Spleen (tissue), 11 donors: ENCODE measurements around the gene EID3. TPM values are rescaled to one million over a fixed set of nuclear protein-coding genes. Genes with fewer than 3 reads are reported as not detected.

Experiments
- DNase-seq: peaks from one replicate; pipeline ENCODE4 v3.0.0-alpha.2; 2020
- H3K27ac ChIP-seq, 8 donors: fragments of 200-600 bp; sonication (generic) in 7 of 8; 1 replicate in 4 of 8; 2 replicates in 4 of 8; pipeline versions ENCODE4 v1.5.0 to v1.8.0; 2016 to 2021; ENCODE audit warnings: inconsistent platforms in 4 of 8, mild to moderate bottlenecking in 4 of 8, moderate library complexity in 1 of 8
- H3K27me3 ChIP-seq, 7 donors: fragments of 200-600 bp; sonication (generic) in 6 of 7; replicated peaks in 1 of 7; 1 replicate in 4 of 7; 2 replicates in 3 of 7; pipeline versions ENCODE4 v1.5.0 to v1.8.0; 2016 to 2021; ENCODE audit warnings: inconsistent platforms in 3 of 7, mild to moderate bottlenecking in 1 of 7
- H3K36me3 ChIP-seq, 6 donors: fragments of 200-600 bp; sonication (generic) in 5 of 6; 1 replicate in 4 of 6; 2 replicates in 2 of 6; pipeline versions ENCODE4 v1.5.0 to v1.8.0; 2016 to 2021; ENCODE audit warnings: inconsistent platforms in 2 of 6
- H3K4me1 ChIP-seq, 6 donors: fragments of 200-600 bp; sonication (generic) in 5 of 6; 1 replicate in 3 of 6; 2 replicates in 3 of 6; pipeline versions ENCODE4 v1.5.0 to v1.8.0; 2016 to 2021; ENCODE audit warnings: inconsistent platforms in 3 of 6
- H3K4me3 ChIP-seq, 8 donors: fragments of 200-600 bp; sonication (generic) in 7 of 8; 1 replicate in 4 of 8; 2 replicates in 4 of 8; pipeline versions ENCODE4 v1.5.0 to v1.8.0; 2016 to 2021; ENCODE audit warnings: inconsistent platforms in 4 of 8, mild to moderate bottlenecking in 4 of 8, moderate library complexity in 2 of 8
- H3K9me3 ChIP-seq, 8 donors: fragments of 200-600 bp; sonication (generic) in 7 of 8; 1 replicate in 4 of 8; 2 replicates in 4 of 8; pipeline versions ENCODE4 v1.5.0 to v1.8.0; 2016 to 2021; ENCODE audit warnings: inconsistent platforms in 4 of 8
- CTCF ChIP-seq, 11 experiments: fragments of 200-600 bp in 7 of 11; fragments of 450-650 bp in 4 of 11; sonication (generic) in 4 of 11; IDR thresholded peaks in 8 of 11; conservative IDR thresholded peaks in 3 of 11; 1 replicate in 7 of 11; 2 replicates in 4 of 11; pipeline versions ENCODE4 v1.4.0 to v1.8.0; 2016 to 2021; ENCODE audit warnings: antibody characterized with exemption in 11 of 11, inconsistent platforms in 4 of 11, mild to moderate bottlenecking in 1 of 11
- POLR2A ChIP-seq, 3 donors: fragments of 450-650 bp; IDR thresholded peaks; one replicate each; pipeline ENCODE4 v1.5.1; 2017; ENCODE audit warnings: antibody characterized with exemption in 3 of 3, mild to moderate bottlenecking in 1 of 3
- POLR2AphosphoS5 ChIP-seq, 3 donors: sonication (generic); formaldehyde crosslinking; IDR thresholded peaks; one replicate each; pipeline ENCODE4 v1.5.1; 2017; ENCODE audit warnings: antibody characterized with exemption in 3 of 3
- WGBS, 5 donors: extraction: QIAGEN DNeasy Blood & Tissue Kit in 3 of 5; methylation state at CpG; one replicate each; pipeline versions ENCODE4 v1.1.5 to v1.1.7; 2013 to 2018; 5-methylcytosine and 5-hydroxymethylcytosine counted together
- intact Hi-C: fragments of 100-400 bp; cut with DNase I; formaldehyde crosslinking; loops from one replicate; pipeline ENCODE4 v1.15.0; 2023; ENCODE audit warnings: low total_unique reads
- polyA plus RNA-seq, 3 donors: library from polyadenylated mRNA; stranded (reverse); fragments of 200-250 nt; gene quantifications; one replicate each; pipeline ENCODE4 v1.2.1, GENCODE V29; 2013
- total RNA-seq, 7 donors: library from RNA; depleted of rRNA in 3 of 7; stranded (reverse); fragments of >200 nt in 3 of 7; fragmentation: NEBNext Ultra II Directional in 4 of 7; extraction: Animal tissue kit (Norgen Biotek cat#: 25700) in 4 of 7; gene quantifications; one replicate each; pipeline versions ENCODE4 v1.1.0 to v1.2.1, GENCODE V29; 2016 to 2021
- donor health status: healthy with polysubstance abuse.
- donor health status: DM: no; HTN: no; CAD: no; lungs with moderate emphysema.
- donor health status: DM: no; HTN: no; CAD: no.
- donor health status: Bipolar disorder and iron deficiency.
- donor health status: healthy.
- donor health status: DM: no; HTN: no; CAD: no.
- donor health status: DM: yes; HTN: yes; CAD: no.

The EID3 gene
- total and polyA plus RNA-seq, 10 donors, result 2.4 to 20.8 (median 6.1) TPM

GRCh38 chr12:104354167-104354867 is 50.8 kb downstream of the EID3 start:
- no peaks in the 10 kb centered on the region for H3K9me3 ChIP-seq
- H3K27ac ChIP-seq, result no peak overlapping the region
- peaks cover 0 to 14% (median 0%) of the 10 kb centered on the region in 6 donors for H3K4me1 ChIP-seq
- no peak for DNase-seq
- WGBS, 5 donors, result 84 to 91% (median 85%) methylated on average over 6 of the region's 6 CpGs
- H3K4me3 ChIP-seq, result no peak overlapping the region
- no peak for TF ChIP-seq POLR2AphosphoS5 (IDR thresholded peaks at IDR 0.05)
- TF ChIP-seq POLR2A (IDR thresholded peaks at IDR 0.05), result no peak
- TF ChIP-seq CTCF (IDR thresholded peaks at IDR 0.05 in 8 of 11, conservative IDR thresholded peaks at IDR 0.05 in 3 of 11), result no peak
- no peaks in the 10 kb centered on the region for H3K27me3 ChIP-seq
- intact Hi-C loops, result no loop called here
- H3K36me3 ChIP-seq, result peaks cover 0 to 57% (median 15%) of the 10 kb centered on the region in 6 donors

Other genes starting within 250 kb of the EID3 start
- 10 to 100 TPM; 14.1 to 18.6 (median 17.9) TPM for gene HCFC2, start 239.2 kb upstream of the EID3 start, total RNA-seq
- 1 to 10 TPM; 4.3 to 7.5 (median 5.9) TPM for gene HCFC2, start 239.2 kb upstream of the EID3 start, polyA plus RNA-seq
- gene NFYB, start 165.5 kb upstream of the EID3 start, total RNA-seq, result 10 to 100 TPM; 21.1 to 26.8 (median 23.9) TPM
- gene NFYB, start 165.5 kb upstream of the EID3 start, polyA plus RNA-seq, result 10 to 100 TPM; 26.0 to 28.3 (median 28.2) TPM
- gene TXNRD1, start 88.0 kb upstream of the EID3 start, total RNA-seq, result 100 to 1,000 TPM in 1 of 7 donors, 10 to 100 TPM in 6; 45.8 to 107 (median 81.6) TPM
- gene TXNRD1, start 88.0 kb upstream of the EID3 start, polyA plus RNA-seq, result 10 to 100 TPM; 13.7 to 36.7 (median 24.3) TPM
- 10 to 100 TPM; 45.0 to 65.1 (median 56.1) TPM for gene CHST11, start 153.2 kb downstream of the EID3 start, total RNA-seq
- gene CHST11, start 153.2 kb downstream of the EID3 start, polyA plus RNA-seq, result 1 to 10 TPM; 5.2 to 6.1 (median 5.8) TPM